ENCODE results near the gene ZIK1. TPM values are rescaled to one million over a fixed set of nuclear protein-coding genes. Genes with fewer than 3 reads are reported as not detected.

Gene ZIK1
- not detected in 5 replicates for total RNA-seq (2022; extraction: Qiagen RNA extraction; ENCODE audit: low read depth)

GRCh38 chr19:57583521-57584416 lies at the start of gene ZIK1:
ZIK1 (plus strand) TSS chr19:57584145; CDS start chr19:57584357, 212 bp downstream.

DNA sequence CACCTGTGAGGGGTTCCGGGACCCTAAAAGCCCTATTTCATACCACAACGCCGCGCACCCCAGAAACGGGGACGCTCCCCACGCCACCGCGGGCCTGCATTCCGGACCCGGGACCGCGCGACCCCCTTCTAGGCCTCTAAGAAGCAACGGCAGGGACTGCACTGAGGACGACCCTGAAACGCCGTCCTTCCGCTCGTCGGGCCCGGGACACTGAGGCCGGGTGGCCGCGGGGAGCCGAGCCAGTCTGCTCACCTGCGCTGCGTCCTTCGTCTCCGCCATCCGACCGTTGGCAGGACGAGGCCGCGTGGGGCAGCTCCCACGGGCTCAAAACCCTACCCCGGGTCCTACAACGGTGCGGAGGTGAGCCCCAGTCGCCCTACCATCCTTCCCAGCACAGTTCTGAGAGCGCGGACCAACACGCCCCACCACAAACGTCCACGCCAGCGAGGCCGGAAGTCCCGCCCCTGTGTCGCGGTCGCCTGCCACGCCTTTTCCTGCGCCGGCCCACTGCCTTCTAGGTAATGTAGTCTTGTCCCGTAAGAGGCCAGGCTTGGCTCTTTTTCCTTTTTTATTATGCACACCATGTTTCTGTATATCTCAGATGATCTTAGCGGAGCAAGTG lies 24.4 kb upstream of the ZIK1 start, which contains the start of gene ZNF550:
Gene ZNF550, minus strand, starts transcription at position 460 of the 622 bp plus-strand sequence. Its CDS starts 181 bp downstream, at position 279.

GRCh38 chr19:57578487-57579205 lies 5.3 kb upstream of the ZIK1 start, which contains the start of gene ZNF416:
ZNF416 (minus strand) TSS chr19:57578911; CDS start chr19:57578704, 207 bp downstream.

DNA sequence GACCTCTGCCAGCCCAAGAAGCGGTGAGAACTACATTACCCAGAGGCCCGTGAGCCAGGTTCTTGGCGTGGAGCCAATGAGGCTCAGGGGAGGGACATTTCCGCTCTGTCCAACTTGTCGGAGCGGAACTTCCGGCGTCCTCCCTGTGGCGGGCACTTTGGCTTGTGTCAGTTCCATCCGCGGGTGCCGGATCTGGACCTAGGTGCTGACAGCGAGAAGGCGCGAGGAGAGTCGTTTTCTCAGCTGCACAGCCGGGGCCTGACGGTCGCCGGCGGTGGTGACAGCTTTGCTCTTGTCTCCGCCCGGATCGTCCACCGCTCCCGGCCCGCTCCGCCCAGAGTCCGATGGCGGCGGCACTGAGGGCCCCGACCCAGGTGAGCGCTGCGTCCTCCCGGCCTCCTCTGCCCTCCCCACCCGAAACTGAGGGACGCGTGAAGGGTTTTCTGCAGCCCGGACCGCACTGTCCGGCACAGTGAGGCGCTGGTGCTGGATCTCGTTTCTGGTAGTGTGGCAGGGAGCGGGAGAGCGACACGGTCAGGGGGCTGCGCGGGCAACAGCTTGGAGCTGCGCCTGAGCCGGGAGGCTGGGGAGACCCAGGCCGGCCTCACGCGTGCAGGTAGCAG lies 15.9 kb downstream of the ZIK1 start, which contains the start of gene ZNF530:
Gene ZNF530, plus strand, starts transcription at position 125 of the 623 bp plus-strand sequence. CDS start 4,461 bp downstream, outside the sequence.

DNA sequence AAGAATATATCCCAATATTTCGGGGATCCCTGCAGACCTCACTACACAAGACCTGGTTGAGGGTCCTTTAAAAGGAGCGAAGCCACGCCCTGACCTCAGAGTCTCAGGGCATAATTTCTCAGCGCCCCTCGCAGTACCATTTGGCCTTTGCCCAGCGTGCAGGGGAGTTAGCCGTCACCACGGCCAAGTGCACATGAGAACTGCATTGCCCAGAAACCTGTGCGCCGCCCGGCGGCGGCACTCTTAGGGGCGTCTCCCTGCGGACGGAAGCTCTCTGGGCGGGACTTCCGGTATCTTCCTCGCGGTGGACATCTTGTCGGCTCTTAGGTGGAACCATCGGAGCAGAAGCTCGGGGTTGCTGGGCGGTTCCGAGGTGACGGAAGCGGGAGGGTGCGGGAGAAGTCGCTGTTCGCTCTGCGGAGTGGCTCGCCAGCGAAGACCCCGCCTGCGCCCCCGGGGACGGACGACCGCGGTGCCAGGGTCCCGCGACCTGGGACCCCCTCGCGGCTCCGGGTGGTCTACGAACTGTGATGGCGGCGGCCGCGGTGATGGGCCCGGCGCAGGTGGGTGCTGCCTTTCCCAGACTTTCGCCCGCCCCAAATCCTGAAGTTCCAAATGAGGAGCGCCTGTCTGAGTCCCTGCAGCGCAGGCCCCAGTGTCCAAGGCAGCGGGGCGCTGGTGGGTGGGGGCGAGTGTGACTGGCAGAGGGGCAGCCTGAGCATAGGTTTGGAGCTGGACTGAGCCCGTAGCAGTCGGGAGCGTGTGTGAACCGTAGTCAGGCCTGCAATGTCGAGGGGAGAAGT lies 30.2 kb downstream of the ZIK1 start, which contains the start of gene ZNF134:
Gene ZNF134, plus strand, starts transcription at position 302 of the 803 bp plus-strand sequence. CDS start 5,227 bp downstream, outside the sequence.

DNA sequence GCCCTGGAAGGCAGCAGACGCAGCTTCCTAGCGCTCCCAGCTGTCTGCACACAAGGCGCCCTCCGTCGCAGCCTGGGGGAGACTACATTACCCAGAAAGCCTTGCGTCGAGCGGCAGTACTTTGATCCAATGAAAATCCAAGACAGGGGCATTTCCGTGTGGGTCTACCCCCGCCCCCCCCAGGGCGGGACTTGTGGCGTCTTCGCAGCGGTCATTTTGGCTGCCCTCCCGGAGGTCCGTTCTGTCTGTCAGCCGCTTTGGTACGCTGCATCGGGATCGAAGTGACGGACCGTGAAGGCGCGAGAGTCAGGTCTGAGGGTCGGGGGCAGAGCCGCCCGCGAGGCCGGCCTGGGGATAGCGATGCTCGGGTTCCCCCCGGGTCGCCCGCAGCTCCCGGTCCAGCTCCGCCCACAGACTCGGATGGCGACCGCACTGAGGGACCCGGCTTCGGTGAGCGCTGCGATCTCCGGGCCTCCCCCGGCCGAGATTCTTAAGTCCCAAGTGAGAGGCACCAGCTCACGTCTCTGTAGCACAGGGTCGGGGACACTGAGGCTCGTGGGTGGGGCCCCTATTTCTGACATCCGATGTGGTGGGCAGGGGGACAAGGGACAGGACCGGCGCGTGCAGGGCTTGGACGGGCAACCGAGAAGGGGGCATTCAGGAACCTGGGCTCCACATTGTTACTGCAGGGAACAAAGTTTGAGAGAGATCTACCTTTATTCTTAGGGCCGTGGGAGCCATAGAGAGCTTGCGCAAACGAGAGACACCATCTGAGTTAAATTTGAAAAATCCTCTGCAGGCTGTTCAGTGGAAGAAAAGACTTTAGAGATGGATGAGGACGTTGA lies 49.3 kb downstream of the ZIK1 start, which contains the start of gene ZNF211:
Gene ZNF211, plus strand, starts transcription at position 182 of the 845 bp plus-strand sequence. Its CDS starts 179 bp downstream, at position 361.

Other genes starting within 250 kb of the ZIK1 start
- gene ZNF304, start 232.9 kb upstream of the ZIK1 start, total RNA-seq (2022; extraction: Qiagen RNA extraction; ENCODE audit: low read depth) = 1.9 to 2.4 TPM (median 2.1 TPM) in 5 replicates
- 14.3 to 16.1 TPM (median 15.7 TPM) in 5 replicates for gene TRAPPC2B, start 220.6 kb upstream of the ZIK1 start, total RNA-seq (2022; extraction: Qiagen RNA extraction; ENCODE audit: low read depth)
- gene ZNF547, start 220.6 kb upstream of the ZIK1 start, total RNA-seq (2022; extraction: Qiagen RNA extraction; ENCODE audit: low read depth) = 1.1 to 1.9 TPM (median 1.5 TPM) in 5 replicates
- 4.0 to 4.7 TPM (median 4.4 TPM) in 5 replicates for gene ZNF548, start 194.3 kb upstream of the ZIK1 start, total RNA-seq (2022; extraction: Qiagen RNA extraction; ENCODE audit: low read depth)
- gene ZNF17, start 173.0 kb upstream of the ZIK1 start, total RNA-seq (2022; extraction: Qiagen RNA extraction; ENCODE audit: low read depth) = 4.2 to 6.8 TPM (median 4.7 TPM) in 5 replicates
- 15.2 to 17.6 TPM (median 16.7 TPM) in 5 replicates for gene ZNF749, start 148.8 kb upstream of the ZIK1 start, total RNA-seq (2022; extraction: Qiagen RNA extraction; ENCODE audit: low read depth)
- 0.03 to 0.06 TPM (median 0.05 TPM) in 3 of 5 replicates, not detected in the others for gene VN1R1, start 127.0 kb upstream of the ZIK1 start, total RNA-seq (2022; extraction: Qiagen RNA extraction; ENCODE audit: low read depth)
- gene ZNF772, start 106.6 kb upstream of the ZIK1 start, total RNA-seq (2022; extraction: Qiagen RNA extraction; ENCODE audit: low read depth) = 1.3 to 1.8 TPM (median 1.5 TPM) in 5 replicates
- 6.3 to 7.1 TPM (median 6.7 TPM) in 5 replicates for gene ZNF419, start 96.4 kb upstream of the ZIK1 start, total RNA-seq (2022; extraction: Qiagen RNA extraction; ENCODE audit: low read depth)
- gene ZNF773, start 84.2 kb upstream of the ZIK1 start, total RNA-seq (2022; extraction: Qiagen RNA extraction; ENCODE audit: low read depth) = 4.6 to 6.0 TPM (median 4.9 TPM) in 5 replicates
- gene ZNF549, start 56.8 kb upstream of the ZIK1 start, total RNA-seq (2022; extraction: Qiagen RNA extraction; ENCODE audit: low read depth) = 1.4 to 2.3 TPM (median 1.7 TPM) in 5 replicates
- 3.0 to 4.3 TPM (median 3.8 TPM) in 5 replicates for gene ZNF550, start 24.3 kb upstream of the ZIK1 start, total RNA-seq (2022; extraction: Qiagen RNA extraction; ENCODE audit: low read depth)
- gene ZNF416, start 5.2 kb upstream of the ZIK1 start, total RNA-seq (2022; extraction: Qiagen RNA extraction; ENCODE audit: low read depth) = 4.0 to 4.9 TPM (median 4.6 TPM) in 5 replicates
- gene ZNF530, start 15.7 kb downstream of the ZIK1 start, total RNA-seq (2022; extraction: Qiagen RNA extraction; ENCODE audit: low read depth) = 4.6 to 5.5 TPM (median 4.9 TPM) in 5 replicates
- 6.6 to 9.0 TPM (median 8.3 TPM) in 5 replicates for gene ZNF134, start 30.1 kb downstream of the ZIK1 start, total RNA-seq (2022; extraction: Qiagen RNA extraction; ENCODE audit: low read depth)
- 5.2 to 6.6 TPM (median 6.4 TPM) in 5 replicates for gene ZNF211, start 49.0 kb downstream of the ZIK1 start, total RNA-seq (2022; extraction: Qiagen RNA extraction; ENCODE audit: low read depth)
- gene ZSCAN4, start 84.8 kb downstream of the ZIK1 start, total RNA-seq (2022; extraction: Qiagen RNA extraction; ENCODE audit: low read depth) = not detected in 5 replicates
- 4.6 to 6.3 TPM (median 5.4 TPM) in 5 replicates for gene ZNF551, start 97.8 kb downstream of the ZIK1 start, total RNA-seq (2022; extraction: Qiagen RNA extraction; ENCODE audit: low read depth)
- gene ZNF154, start 125.1 kb downstream of the ZIK1 start, total RNA-seq (2022; extraction: Qiagen RNA extraction; ENCODE audit: low read depth) = not detected in 5 replicates
- 0.78 to 1.0 TPM (median 0.82 TPM) in 5 replicates for gene ZNF671, start 143.5 kb downstream of the ZIK1 start, total RNA-seq (2022; extraction: Qiagen RNA extraction; ENCODE audit: low read depth)
- gene ZNF776, start 162.7 kb downstream of the ZIK1 start, total RNA-seq (2022; extraction: Qiagen RNA extraction; ENCODE audit: low read depth) = 6.1 to 6.9 TPM (median 6.3 TPM) in 5 replicates
- gene ZNF586, start 185.5 kb downstream of the ZIK1 start, total RNA-seq (2022; extraction: Qiagen RNA extraction; ENCODE audit: low read depth) = 6.4 to 7.9 TPM (median 7.0 TPM) in 5 replicates
- 4.6 to 6.1 TPM (median 5.6 TPM) in 5 replicates for gene ZNF552, start 230.8 kb downstream of the ZIK1 start, total RNA-seq (2022; extraction: Qiagen RNA extraction; ENCODE audit: low read depth)
- gene ZNF587B, start 246.2 kb downstream of the ZIK1 start, total RNA-seq (2022; extraction: Qiagen RNA extraction; ENCODE audit: low read depth) = 8.9 to 10.8 TPM (median 9.7 TPM) in 5 replicates

All from A549 treated with DMSO at 1 μM for 4 hours (cell line).